ENCODE data around the gene PATJ. TPM values are rescaled to one million over a fixed set of nuclear protein-coding genes. Genes with fewer than 3 reads are reported as not detected.
"Not testable (repeated sequence)": the region's sequence is repeated elsewhere in the genome, so short reads cannot be mapped to it uniquely, and the experiment has no call there.

Gene PATJ
- total RNA-seq, 4 donors from 2014 or later, result 24.3 to 36.3 (median 28.8) TPM

GRCh38 chr1:61888808-61889207, 146.5 kb downstream of the PATJ start:
- peaks cover 0 to 27% (median 0%) of the 10 kb centered on the region in 4 donors for H3K4me1 ChIP-seq
- no peaks in the 10 kb centered on the region for H3K36me3 ChIP-seq
- WGBS, 2 donors, result 93 to 94% methylated on average over 1 of the region's 1 CpG
- TF ChIP-seq CTCF (IDR thresholded peaks at IDR 0.05), result no peak
- no peak for TF ChIP-seq POLR2A (IDR thresholded peaks at IDR 0.05)
- TF ChIP-seq EP300 (IDR thresholded peaks at IDR 0.05), result no peak
- DNase-seq (ENCODE audit: low spot score in 2 of 2), result no peak
- H3K27ac ChIP-seq, result peak overlapping the region in 2 of 4 donors; percentile 10 to 80
- H3K9me3 ChIP-seq, result no peaks in the 10 kb centered on the region
- H3K27me3 ChIP-seq, result no peaks in the 10 kb centered on the region
- H3K4me3 ChIP-seq, result no peak overlapping the region

- H3K9me3 ChIP-seq; H3K36me3 ChIP-seq; H3K27me3 ChIP-seq; DNase-seq (ENCODE audit: low spot score in 2 of 2); H3K4me3 ChIP-seq: not testable (repeated sequence)
- Histone ChIP-seq H3K27ac (peak overlapping the region in 1 of 4 donors; percentile 80), H3K4me1 (peaks cover 0 to 27% (median 0%) of the 10 kb centered on the region in 4 donors)
Observed at GRCh38 chr1:61890435-61890834, 148.2 kb downstream of the PATJ start.

GRCh38 chr1:61892977-61893376, 150.7 kb downstream of the PATJ start:
- DNase-seq (ENCODE audit: low spot score in 2 of 2), result no peak
- Histone ChIP-seq H3K4me3 (no peak overlapping the region), H3K27ac (no peak overlapping the region), H3K27me3 (no peaks in the 10 kb centered on the region), H3K9me3 (no peaks in the 10 kb centered on the region), H3K36me3 (no peaks in the 10 kb centered on the region), H3K4me1 (peaks cover 0 to 17% (median 0%) of the 10 kb centered on the region in 4 donors)
- WGBS, 2 donors, result 47 to 98% methylated on average over 2 of the region's 2 CpGs
- TF ChIP-seq CTCF (IDR thresholded peaks at IDR 0.05) (no peak), POLR2A (IDR thresholded peaks at IDR 0.05) (no peak), EP300 (IDR thresholded peaks at IDR 0.05) (no peak)

GRCh38 chr1:61894296-61894695, 152.0 kb downstream of the PATJ start:
- not testable (repeated sequence) for H3K36me3 ChIP-seq; H3K4me1 ChIP-seq; H3K27me3 ChIP-seq; H3K27ac ChIP-seq; H3K9me3 ChIP-seq; H3K4me3 ChIP-seq; DNase-seq (ENCODE audit: low spot score in 2 of 2)
- WGBS, 2 donors, result 89 to 92% methylated on average over 2 of the region's 2 CpGs

- no peak for TF ChIP-seq POLR2A (IDR thresholded peaks at IDR 0.05)
- TF ChIP-seq EP300 (IDR thresholded peaks at IDR 0.05), result no peak
- TF ChIP-seq CTCF (IDR thresholded peaks at IDR 0.05), result no peak
- WGBS, 2 donors, result 0 to 76% methylated on average over 1 to 2 of the region's 2 CpGs
- H3K27ac ChIP-seq, result no peak overlapping the region
- no peak for DNase-seq (ENCODE audit: low spot score in 2 of 2)
- no peaks in the 10 kb centered on the region for H3K9me3 ChIP-seq
- H3K27me3 ChIP-seq, result no peaks in the 10 kb centered on the region
- H3K36me3 ChIP-seq, result peaks cover 0 to 4% (median 0%) of the 10 kb centered on the region in 3 donors
- no peak overlapping the region for H3K4me3 ChIP-seq
- no peaks in the 10 kb centered on the region for H3K4me1 ChIP-seq
Observed at GRCh38 chr1:61895175-61895574, 152.9 kb downstream of the PATJ start.

GRCh38 chr1:61898658-61899057, 156.4 kb downstream of the PATJ start:
- WGBS, 2 donors, result 84 to 93% methylated on average over 3 of the region's 3 CpGs
- no peak for DNase-seq (ENCODE audit: low spot score in 2 of 2)
- H3K36me3 ChIP-seq, result peaks cover 0 to 12% (median 0%) of the 10 kb centered on the region in 3 donors
- H3K27me3 ChIP-seq, result no peaks in the 10 kb centered on the region
- TF ChIP-seq CTCF (IDR thresholded peaks at IDR 0.05), result no peak
- no peak for TF ChIP-seq EP300 (IDR thresholded peaks at IDR 0.05)
- TF ChIP-seq POLR2A (IDR thresholded peaks at IDR 0.05), result no peak
- no peaks in the 10 kb centered on the region for H3K4me1 ChIP-seq
- no peak overlapping the region for H3K27ac ChIP-seq
- H3K4me3 ChIP-seq, result no peak overlapping the region
- no peaks in the 10 kb centered on the region for H3K9me3 ChIP-seq

Data from tibial nerve (tissue), 4 donors.